A673 (cell line): ENCODE results near the gene SLIT3. TPM values are rescaled to one million over a fixed set of nuclear protein-coding genes. Genes with fewer than 3 reads are reported as not detected.

Source experiments
- BruUV-seq: library from RNA; stranded (reverse); fragments of 400-500 nt; replicated peaks from 2 replicates; lab custom pipeline; 2021; lab: Mats Ljungman, UMichigan
- CTCF ChIA-PET: fragments of 300-600 bp; sonication (Branson Sonifier 250); formaldehyde crosslinking; loops from one replicate; lab custom pipeline; 2022; ENCODE audit warnings: antibody characterized with exemption; lab: Charles Lee
- POLR2A ChIA-PET: fragments of 300-600 bp; sonication (Branson Sonifier 250); formaldehyde crosslinking; loops from one replicate; lab custom pipeline; 2022; ENCODE audit warnings: antibody characterized with exemption; ENCODE audit not compliant: low non-redundant PET; lab: Charles Lee
- DNase-seq: peaks from one replicate; pipeline ENCODE4 v3.0.0-alpha.2; 2015; ENCODE audit warnings: low spot score
- H3K27ac ChIP-seq: fragments of 200-600 bp; sonication (generic); 2 replicates; pipeline ENCODE4 v1.5.1; 2016; ENCODE audit warnings: mixed run types, low read depth, mild to moderate bottlenecking, mixed read lengths, antibody characterized with exemption, low read length; ENCODE audit not compliant: poor library complexity, severe bottlenecking
- H3K27me3 ChIP-seq: fragments of 200-600 bp; sonication (generic); replicated peaks from 2 replicates; pipeline ENCODE4 v1.6.1; 2017; ENCODE audit warnings: mixed run types, low read depth, mild to moderate bottlenecking, mixed read lengths, antibody characterized with exemption, low read length; ENCODE audit not compliant: insufficient read depth, poor library complexity
- H3K36me3 ChIP-seq: fragments of 200-600 bp; sonication (generic); 2 replicates; pipeline ENCODE4 v1.6.1; 2016; ENCODE audit warnings: mixed run types, mild to moderate bottlenecking, mixed read lengths, antibody characterized with exemption, low read length; ENCODE audit not compliant: insufficient read depth, poor library complexity, severe bottlenecking
- H3K4me1 ChIP-seq: fragments of 200-600 bp; sonication (generic); 2 replicates; pipeline ENCODE4 v1.6.1; 2017; ENCODE audit warnings: mixed run types, mild to moderate bottlenecking, mixed read lengths, antibody characterized with exemption, low read length; ENCODE audit not compliant: insufficient read depth, poor library complexity, severe bottlenecking
- H3K4me3 ChIP-seq: fragments of 200-600 bp; sonication (generic); 2 replicates; pipeline ENCODE4 v1.5.1; 2016; ENCODE audit warnings: low read depth, mixed run types, mild to moderate bottlenecking, mixed read lengths, low read length; ENCODE audit not compliant: poor library complexity, severe bottlenecking
- H3K9me3 ChIP-seq: fragments of 200-600 bp; sonication (generic); 2 replicates; pipeline ENCODE4 v1.6.1; 2016; ENCODE audit warnings: mixed run types, low read depth, mild to moderate bottlenecking, mixed read lengths, antibody characterized with exemption, low read length; ENCODE audit not compliant: poor library complexity, severe bottlenecking
- EZH2 ChIP-seq: fragments of 200-600 bp; sonication (generic); IDR thresholded peaks from 2 replicates; pipeline ENCODE4 v1.6.1; 2017; ENCODE audit warnings: borderline replicate concordance, low read depth, mild to moderate bottlenecking, mixed read lengths, antibody characterized with exemption, low read length; ENCODE audit not compliant: poor library complexity, severe bottlenecking
- intact Hi-C: fragments of 100-400 bp; cut with micrococcal nuclease; formaldehyde crosslinking; loops from one replicate; pipeline ENCODE4 v1.10.0; 2022; ENCODE audit not compliant: unreplicated experiment
- total RNA-seq: library from RNA; stranded (reverse); gene quantifications from 2 replicates; pipeline ENCODE4 v1.2.3, GENCODE V29; 2021
- TF ChIP-seq, protein P1 (sequence below): fragments of 300-800, 200-600 bp; sonication (generic); conservative IDR thresholded peaks from 2 replicates; pipeline ENCODE4 v1.5.1; 2017; ENCODE audit warnings: low read depth, mild to moderate bottlenecking, antibody characterized with exemption, low read length, moderate library complexity, mixed read lengths

The SLIT3 gene
- total RNA-seq, 1 experiment from 2014 or later, result not detected

DNA sequence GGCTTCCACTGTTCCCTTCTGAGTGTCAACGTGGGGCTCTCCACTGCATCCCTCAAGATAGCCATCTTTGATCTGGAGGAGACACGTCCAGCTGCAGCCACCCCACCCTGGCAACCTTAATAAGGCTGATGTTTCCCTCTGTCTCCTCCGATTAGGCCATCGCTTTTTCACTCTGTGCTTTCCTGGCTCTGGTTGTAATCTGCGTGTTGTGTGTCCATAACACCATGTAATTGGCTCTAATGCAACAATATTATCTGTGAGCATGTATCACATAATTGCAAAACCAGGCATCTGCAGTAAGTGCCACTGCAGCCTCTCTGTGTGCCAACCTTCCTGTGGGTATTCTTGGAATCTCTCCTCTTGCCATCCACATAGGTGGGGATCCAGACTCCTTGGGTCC lies 471.9 kb downstream of the SLIT3 start:
- intact Hi-C loops, result no loop called here
- DNase-seq, result no peak
- peaks cover 79% of the 10 kb centered on the region for H3K27me3 ChIP-seq
- no TSS peak for BruUV-seq
- no peaks in the 10 kb centered on the region for H3K9me3 ChIP-seq
- ChIA-PET POLR2A (no interaction called here), CTCF (no interaction called here)
- H3K4me1 ChIP-seq, result no peaks in the 10 kb centered on the region
- no peak overlapping the region for H3K4me3 ChIP-seq
- TF ChIP-seq, protein P1, sequence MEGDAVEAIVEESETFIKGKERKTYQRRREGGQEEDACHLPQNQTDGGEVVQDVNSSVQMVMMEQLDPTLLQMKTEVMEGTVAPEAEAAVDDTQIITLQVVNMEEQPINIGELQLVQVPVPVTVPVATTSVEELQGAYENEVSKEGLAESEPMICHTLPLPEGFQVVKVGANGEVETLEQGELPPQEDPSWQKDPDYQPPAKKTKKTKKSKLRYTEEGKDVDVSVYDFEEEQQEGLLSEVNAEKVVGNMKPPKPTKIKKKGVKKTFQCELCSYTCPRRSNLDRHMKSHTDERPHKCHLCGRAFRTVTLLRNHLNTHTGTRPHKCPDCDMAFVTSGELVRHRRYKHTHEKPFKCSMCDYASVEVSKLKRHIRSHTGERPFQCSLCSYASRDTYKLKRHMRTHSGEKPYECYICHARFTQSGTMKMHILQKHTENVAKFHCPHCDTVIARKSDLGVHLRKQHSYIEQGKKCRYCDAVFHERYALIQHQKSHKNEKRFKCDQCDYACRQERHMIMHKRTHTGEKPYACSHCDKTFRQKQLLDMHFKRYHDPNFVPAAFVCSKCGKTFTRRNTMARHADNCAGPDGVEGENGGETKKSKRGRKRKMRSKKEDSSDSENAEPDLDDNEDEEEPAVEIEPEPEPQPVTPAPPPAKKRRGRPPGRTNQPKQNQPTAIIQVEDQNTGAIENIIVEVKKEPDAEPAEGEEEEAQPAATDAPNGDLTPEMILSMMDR, result no peak
- no peak for TF ChIP-seq EZH2
- H3K36me3 ChIP-seq, result no peaks in the 10 kb centered on the region
- no peak overlapping the region for H3K27ac ChIP-seq

DNA sequence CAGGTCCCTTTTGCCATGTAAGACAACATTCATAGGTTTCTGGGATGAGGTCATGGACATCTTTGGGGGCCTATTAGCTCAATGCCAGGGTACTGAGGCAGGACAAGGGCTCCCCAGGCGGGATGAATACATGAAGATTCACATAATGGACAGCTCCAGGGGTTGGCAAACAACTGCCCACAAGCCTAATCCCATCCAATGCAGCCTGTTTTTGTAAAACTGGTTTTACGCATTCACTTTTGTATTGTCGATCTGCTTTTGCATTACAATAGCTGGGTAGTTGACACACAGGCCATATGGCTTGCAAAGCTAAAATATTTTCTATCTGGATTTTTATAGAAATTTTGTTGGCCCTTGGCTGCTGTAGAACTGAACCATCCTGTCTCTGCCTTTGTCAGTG lies 473.3 kb downstream of the SLIT3 start:
- no peak for TF ChIP-seq EZH2
- TF ChIP-seq, protein P1, result no peak
- DNase-seq, result no peak
- no peaks in the 10 kb centered on the region for H3K9me3 ChIP-seq
- intact Hi-C loops, result no loop called here
- H3K4me3 ChIP-seq, result no peak overlapping the region
- CTCF ChIA-PET, result no interaction called here
- no peak overlapping the region for H3K27ac ChIP-seq
- no peaks in the 10 kb centered on the region for H3K4me1 ChIP-seq
- no peaks in the 10 kb centered on the region for H3K36me3 ChIP-seq
- POLR2A ChIA-PET, result no interaction called here
- no TSS peak for BruUV-seq
- peaks cover 77% of the 10 kb centered on the region for H3K27me3 ChIP-seq

DNA sequence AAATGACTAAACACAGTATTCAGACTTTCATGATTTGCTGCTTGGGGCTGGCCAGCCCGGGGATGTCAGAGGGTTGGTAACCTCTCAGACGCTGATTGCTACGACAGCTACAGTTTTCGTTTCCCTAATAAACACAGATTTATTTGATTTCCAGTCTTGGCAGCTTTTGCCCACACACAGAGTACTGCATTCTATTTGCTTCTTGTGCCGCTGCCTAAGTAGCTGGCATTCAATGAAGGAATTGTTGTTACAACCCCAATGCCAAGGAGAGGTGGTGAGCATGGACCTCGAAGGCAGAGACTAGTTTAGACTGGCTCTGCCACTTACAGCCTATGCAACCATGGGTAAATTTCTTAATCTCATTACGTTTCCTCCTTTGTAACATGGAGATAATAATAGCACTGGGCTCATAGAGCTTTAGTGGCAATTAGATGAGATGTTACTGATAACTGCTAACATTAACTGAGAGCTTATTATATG lies 474.7 kb downstream of the SLIT3 start:
- no TSS peak for BruUV-seq
- peak; percentile 5 for DNase-seq
- Histone ChIP-seq H3K27ac (no peak overlapping the region), H3K9me3 (no peaks in the 10 kb centered on the region), H3K36me3 (no peaks in the 10 kb centered on the region), H3K27me3 (peaks cover 73% of the 10 kb centered on the region), H3K4me1 (peaks cover 4% of the 10 kb centered on the region), H3K4me3 (no peak overlapping the region)
- CTCF ChIA-PET, result no interaction called here
- POLR2A ChIA-PET, result interaction anchor here (0.6 kb wide), 1 partner anchor 217 kb away, joined by 3 read pairs; no protein-coding TSS in a partner anchor
- intact Hi-C loops, result no loop called here
- no peak for TF ChIP-seq EZH2
- TF ChIP-seq, protein P1, result no peak
